GM18520 (cell line): Measurements from ENCODE around the gene ATXN7L3.
"Not testable (repeated sequence)": the region's sequence is repeated elsewhere in the genome, so short reads cannot be mapped to it uniquely, and the experiment has no call there.

Source experiments
- ATAC-seq: cut with Tn5 transposase; IDR thresholded peaks from one replicate; pipeline ENCODE4 v1.9.1; 2021; ENCODE audit not compliant: unreplicated experiment

Gene ATXN7L3

DNA sequence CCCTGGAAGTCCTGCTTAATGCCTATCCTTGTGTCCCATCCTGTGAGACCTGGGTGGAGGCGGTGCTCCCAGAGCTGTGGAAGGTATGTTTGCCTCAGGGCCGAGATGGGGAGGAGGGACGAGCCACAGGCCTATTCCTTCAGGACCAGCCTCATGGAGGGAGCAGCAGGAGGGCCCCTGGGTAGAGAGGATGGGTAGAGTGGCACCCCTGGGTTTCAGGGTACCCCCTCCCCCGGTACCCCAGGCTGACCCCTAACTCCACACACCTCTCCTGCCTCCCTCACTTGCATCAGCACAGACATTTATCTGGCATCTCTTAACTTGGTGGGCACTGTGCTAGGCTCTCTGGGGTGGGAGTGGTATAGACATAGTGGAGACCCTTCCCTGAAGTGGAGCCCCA, 22.0 kb downstream of the ATXN7L3 start:
- ATAC-seq, result no peak

DNA sequence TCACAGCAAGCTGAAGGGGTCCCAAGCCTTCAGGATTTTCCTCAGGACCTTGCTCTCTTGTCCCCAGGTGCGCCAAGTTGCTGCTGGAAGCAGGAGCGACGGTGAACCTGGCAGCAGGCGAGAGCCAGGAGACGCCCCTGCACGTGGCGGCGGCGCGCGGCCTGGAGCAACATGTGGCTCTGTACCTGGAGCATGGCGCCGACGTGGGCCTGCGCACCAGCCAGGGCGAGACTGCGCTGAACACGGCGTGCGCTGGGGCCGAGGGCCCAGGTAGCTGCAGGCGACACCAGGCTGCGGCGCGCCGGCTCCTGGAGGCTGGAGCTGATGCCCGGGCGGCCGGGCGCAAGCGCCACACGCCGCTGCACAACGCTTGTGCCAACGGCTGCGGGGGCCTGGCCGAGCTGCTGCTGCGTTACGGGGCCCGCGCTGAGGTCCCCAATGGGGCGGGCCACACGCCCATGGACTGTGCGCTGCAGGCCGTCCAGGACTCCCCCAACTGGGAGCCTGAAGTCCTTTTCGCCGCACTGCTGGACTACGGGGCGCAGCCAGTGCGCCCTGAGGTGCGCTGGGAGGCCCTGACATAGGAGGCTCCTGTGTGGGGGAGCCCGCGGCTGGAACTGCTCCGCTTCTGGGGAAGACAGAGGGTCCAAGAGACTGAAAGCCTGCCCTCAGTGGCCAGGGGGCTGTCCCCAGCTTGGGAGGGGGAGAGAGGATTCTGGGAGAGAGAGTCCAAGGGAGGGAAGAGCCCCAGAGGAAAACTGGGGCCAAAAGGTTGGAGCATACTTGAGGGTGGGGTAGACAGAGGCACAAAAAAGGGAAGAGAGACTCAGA, 22.8 kb downstream of the ATXN7L3 start:
- ATAC-seq, result no peak

DNA sequence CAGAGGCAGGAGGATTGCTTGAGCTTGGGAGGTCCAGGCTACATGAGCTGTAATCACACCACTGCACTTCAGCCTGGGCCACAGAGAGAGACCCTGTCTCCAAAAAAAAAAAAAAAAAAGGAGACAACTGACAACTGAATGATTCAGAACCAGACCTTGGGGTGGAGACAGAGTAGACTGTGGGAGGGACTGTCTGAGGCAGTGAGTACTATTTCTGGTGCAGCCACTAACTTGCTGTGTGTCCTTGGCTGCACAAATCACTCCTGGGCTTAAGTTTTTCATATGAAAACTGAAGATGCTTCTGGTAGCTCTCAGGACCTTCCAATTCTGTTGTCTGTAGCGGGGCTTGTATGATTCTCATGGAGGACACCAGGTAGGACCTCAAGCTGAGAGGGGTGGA, 23.4 kb downstream of the ATXN7L3 start:
- ATAC-seq, result no peak

DNA sequence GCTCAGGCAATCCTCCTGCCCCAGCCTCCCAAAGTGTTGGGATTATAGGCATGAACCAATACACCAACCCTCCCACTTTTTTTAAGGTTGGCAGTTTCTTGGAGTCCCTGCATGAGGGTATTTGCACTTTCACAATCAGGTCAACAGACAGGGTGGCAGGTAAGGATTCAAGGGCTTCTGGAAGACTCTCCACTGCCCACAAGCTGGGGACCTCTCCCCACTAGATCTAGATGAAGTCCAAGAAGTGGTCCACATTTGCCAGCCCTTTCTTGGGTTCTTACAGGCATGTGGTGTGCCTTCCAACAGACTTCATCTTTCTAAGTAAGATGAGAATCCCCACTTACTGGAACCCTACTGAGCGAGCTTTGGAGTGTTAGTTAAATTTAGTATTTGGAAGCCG, 25.3 kb downstream of the ATXN7L3 start:
- no peak for ATAC-seq

DNA sequence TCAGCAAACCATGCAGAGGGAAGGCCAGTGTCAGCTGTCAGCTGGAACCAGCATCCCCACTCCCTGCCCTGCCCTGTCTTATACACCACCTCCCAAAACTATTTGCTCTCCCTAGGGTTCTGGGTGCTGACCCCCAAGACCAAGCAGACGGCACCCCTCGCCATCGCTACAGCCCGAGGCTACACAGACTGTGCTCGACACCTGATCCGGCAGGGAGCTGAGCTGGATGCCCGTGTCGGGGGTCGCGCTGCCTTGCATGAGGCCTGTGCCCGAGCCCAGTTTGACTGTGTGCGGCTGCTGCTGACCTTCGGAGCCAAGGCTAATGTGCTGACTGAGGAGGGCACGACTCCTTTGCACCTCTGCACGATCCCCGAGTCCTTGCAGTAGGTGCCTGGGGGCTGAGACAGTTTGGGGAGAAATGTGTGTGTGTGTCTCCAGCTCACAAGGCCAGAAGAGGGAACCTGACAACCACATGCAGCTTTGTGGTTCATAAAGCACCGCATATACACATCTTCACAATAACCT, 27.7 kb downstream of the ATXN7L3 start:
- ATAC-seq, result no peak

DNA sequence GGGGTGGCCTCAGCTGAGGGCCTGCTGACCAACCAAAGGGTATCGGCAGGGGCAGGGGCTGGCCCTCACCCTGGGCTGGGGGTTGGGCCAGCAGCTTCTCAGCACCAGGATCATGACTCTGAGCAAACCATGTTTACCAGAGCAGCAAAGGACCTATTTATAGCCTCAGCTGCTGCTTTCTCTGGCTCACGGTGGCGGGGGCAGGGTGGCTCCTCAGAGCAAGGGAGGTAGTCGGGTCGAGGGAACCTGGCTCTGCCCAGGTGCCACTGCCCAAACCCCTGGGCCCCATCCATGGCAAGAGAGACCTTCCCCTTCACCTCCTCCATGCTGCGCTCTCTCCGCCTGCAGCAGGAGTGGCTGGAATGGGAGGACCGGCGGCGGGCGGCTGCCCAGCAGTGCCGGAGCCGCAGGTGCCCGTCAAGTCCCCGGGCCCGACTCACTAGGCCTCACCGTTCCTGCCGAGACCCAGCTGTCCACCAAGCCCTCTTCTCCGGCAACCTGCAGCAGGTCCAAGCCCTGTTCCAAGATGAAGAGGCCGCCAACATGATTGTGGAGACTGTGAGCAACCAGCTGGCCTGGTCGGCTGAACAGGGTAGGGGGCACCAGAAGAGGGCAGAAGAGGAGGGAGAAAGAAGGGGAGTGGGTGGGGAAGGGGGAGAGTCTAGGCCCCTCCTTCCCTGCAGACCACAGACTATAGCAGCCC, 29.0 kb downstream of the ATXN7L3 start, which contains the start of gene ASB16:
Gene ASB16 (plus strand): TSS at position 206 of the 703 bp plus-strand sequence. CDS start 86 bp downstream, at position 292.
- ATAC-seq, result no peak

DNA sequence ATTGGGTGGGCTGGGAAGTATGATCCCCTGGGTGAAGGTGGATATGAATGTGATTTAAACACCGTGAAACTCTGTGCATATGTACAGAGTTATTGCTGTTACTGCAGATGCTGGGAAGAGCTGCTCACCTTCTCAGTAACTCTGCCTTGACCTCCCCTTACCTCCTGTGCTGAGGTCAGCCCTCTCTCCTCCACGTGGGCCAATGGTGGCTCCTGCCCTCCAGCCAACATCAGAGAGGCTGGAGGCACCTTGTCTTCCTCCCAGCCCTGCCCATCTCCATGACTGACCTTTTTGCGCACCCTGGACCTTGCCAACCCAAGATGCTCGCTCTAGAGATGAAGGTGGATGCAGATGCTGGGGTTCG, 29.6 kb downstream of the ATXN7L3 start:
- ATAC-seq, result no peak

DNA sequence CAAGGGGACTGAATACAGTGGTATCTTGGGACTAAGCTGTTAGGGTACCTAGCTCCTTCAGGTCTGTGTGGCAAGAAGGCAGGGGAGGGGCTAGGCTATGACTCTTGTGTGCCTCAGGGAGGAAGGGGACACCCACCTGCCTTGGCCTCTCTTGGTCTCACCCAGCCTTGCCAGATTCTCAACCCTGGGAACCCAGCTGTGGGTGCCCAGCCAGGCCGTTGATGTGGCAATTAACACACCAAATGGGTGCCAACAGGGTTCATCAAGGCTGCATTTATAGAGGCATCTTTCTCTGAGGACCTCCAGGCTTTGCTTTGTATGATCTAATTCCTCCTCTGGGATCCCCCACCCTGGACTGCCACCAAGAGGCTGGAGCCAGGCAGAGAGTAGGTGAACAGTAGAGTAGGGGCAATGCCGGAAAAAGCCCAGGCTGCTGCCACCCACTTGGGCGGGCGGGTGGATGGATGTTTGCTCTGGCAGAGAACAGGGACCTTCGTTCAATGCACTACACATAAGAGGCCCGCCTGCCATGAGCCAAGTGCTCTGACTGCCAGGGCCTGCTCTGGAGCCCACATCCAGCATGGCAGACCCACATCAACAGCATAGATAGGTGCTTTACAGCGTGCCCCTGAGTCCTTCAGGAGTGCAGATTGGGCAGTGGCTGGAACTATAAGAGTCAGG, 32.4 kb downstream of the ATXN7L3 start:
- ATAC-seq, result no peak

DNA sequence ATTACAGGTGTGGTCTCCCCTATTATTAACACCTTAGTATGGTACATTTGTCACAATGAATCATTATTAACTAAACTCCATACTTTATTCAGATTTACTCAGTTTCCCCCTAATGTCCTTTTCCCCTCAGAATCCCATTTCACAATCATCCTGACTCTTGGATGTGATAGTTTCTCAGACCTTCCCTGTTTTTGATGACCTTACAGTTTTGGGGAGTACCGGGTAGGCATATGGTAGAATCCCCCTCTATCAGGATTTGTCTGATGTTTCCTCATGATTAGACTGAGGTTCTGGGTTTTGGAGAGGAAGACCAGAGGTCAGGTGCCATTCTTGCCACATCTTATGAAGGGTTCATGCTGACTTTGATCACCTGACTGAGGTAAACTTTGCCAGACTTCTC, 35.2 kb downstream of the ATXN7L3 start:
- no peak for ATAC-seq

DNA sequence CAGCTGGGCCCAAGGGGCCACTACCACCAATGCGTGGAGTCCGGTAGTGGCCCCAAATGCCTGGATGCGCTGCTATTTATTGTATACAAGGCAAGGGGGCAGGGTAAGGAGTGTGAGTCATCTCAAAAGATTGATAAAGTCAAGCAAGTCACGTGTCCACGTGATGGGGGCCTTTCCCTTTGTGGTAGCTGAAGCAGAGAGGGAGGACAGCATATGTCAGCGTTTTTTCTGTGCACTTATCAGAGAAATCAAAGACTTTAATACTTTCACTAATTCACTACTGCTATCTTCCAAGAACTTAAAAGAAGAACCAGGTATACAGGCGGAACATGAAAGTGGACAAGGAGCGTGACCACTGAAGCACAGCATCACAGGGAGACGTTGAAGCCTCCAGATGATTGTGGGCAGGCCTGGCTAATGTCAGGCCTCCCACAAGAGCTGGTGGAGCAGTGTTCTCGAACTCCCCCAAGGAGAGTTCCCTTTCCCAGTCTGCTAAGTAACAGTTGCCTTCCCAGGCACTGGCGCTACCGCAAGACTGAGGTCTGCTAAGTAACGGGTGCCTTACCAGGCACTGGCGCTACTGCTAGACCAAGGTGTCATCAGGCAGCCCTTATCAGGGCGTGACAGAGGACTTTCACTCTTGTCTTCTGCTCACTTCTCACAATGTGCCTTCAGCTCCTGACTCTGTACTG, 40.0 kb downstream of the ATXN7L3 start:
- ATAC-seq, result no peak

DNA sequence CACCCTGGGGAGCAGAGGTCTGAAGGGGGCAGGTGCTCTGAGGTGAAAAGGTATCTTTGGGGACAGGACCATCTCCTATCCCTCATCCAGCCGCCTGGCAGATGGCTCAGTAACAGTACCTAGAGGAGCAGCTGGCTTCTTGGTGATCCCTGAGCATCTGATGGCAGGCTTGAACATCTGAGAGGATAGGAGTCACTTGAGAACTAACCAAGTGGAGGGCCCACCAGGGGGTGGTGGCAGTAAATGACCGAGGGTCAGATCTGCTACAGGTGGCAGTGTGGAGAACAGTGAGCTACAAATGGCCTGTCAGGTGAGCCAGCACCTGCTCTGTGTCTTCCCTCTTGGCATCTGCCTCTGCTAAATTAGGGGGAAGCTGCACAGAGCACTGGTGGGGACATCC, 44.2 kb downstream of the ATXN7L3 start:
- no peak for ATAC-seq

DNA sequence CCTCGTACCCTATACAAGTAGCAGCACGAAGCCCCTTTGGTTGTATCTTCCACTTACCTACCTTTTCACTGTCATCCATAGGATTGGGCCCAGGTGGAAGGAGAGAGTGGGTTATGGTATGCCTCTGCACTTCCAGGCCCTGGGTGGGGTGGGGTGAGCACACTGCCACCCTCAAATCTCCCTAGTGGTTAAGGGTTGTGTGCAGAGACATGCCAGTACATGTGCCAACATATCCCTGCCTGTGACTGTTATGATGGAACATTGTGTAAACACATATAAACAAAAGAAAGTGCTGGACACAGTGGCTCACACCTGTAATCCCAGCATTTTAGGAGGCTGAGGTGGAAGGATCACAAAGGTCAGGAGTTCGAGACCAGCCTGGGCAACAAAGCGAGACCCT, 46.8 kb downstream of the ATXN7L3 start:
- ATAC-seq, result no peak

DNA sequence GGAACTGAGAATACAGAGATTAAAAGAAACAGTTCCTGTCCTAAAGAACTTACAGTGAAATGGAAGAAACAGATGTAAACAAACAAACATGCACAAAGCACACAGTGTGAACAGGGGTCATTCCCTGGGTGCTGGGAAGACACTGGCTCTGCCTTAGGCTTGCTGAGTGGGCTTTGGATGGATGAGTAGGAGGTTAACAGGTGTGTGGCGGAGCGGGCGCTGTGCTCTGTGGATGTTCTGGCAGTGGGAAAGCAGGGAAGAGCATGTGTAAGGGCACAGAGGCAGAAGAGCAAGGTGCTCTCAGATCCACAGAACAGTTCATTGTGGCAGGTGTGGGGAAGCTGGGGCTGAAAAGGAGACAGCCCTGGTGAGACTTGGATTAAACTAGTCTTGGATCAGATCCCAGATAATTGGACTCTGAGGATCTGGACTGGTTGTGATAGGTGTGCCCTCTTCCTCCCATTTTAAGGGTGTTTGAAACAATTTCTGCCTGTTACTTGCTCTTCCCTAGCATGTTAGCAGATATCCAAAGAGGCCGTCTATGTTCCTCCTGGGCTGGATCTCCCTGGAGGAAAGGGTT, 49.8 kb downstream of the ATXN7L3 start:
- ATAC-seq, result no peak

DNA sequence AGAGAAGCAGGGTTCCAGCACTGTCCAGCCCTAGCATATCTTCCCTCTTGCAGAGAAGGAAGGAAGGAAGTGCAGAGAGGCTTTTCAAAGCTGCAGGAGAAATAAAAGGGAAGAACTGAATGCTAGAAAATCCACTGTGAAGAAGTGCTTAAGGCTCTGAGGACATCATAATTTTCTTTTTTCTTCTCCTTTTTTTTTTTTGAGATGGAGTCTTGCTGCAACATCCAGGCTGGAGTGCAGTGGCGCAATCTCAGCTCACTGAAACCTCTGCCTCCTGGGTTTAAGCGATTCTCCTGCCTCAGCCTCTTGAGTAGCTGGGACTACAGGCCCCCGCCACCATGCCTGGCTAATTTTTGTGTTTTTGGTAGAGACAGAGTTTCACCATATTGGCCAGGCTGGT, 50.6 kb downstream of the ATXN7L3 start:
- not testable (repeated sequence) for ATAC-seq

DNA sequence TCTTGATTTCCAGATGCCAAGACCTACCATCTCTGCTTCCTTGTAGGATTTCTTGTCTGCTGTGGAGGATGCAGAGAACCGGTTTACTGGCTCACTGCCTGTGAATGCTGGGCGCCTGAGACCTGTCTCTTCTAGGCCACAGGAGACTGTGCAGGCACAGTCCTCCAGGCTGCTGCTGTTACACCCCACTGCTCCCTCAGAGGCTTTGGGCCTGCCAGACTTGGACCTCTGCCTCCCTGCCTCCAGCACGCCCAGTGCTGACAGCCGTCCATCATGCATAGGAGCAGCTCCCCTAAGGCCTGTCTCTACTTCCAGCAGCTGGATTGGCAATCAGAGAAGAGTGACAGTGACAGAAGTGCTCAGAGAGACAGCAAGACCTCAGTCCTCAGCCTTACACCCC, 51.9 kb downstream of the ATXN7L3 start:
- no peak for ATAC-seq

DNA sequence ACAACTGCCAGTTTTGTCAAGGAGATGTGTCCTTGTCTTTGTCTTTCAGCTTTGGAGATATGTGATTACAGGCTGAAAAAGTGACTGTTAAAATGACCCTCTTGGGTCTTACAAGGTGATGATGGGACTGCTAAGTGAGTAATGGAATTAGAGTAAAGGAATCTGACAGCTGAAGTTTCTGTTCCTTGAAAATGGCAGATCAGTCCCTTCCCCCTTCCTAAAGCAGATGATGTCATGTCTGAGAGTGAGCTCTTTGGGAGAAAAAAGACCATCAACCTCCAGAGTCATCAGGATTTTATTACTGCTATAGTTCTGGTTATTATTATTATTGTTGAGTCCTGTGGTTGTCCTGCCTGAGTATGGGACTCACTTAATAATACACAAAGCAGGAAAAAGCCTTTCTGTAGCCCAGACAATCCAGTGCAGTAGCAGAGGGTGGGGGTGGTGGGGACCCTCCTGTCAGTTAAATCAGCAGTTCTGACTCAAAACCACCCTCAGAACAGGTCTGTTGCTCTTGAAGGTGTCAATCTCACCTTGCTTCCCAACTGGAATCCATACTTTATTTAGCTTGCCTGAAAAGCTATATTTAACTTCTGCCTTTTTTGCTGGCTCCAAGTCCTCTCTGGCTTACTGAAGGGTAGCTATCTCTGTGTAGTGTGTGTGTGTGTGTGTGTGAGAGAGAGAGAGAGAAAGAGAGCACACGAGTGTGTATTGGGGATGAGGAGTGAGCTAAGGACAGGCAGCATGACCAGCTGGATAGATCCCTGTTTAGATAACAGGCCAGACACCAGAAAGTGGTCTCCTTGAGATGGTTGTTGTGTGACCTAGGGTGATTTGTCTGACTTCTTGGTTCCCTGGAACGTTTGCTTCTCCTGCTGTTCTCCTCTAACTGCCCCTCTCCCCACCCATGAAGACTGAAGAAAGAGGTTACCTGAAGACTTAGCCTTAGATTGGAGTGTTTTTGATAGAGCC, 53.0 kb downstream of the ATXN7L3 start:
- ATAC-seq, result no peak

DNA sequence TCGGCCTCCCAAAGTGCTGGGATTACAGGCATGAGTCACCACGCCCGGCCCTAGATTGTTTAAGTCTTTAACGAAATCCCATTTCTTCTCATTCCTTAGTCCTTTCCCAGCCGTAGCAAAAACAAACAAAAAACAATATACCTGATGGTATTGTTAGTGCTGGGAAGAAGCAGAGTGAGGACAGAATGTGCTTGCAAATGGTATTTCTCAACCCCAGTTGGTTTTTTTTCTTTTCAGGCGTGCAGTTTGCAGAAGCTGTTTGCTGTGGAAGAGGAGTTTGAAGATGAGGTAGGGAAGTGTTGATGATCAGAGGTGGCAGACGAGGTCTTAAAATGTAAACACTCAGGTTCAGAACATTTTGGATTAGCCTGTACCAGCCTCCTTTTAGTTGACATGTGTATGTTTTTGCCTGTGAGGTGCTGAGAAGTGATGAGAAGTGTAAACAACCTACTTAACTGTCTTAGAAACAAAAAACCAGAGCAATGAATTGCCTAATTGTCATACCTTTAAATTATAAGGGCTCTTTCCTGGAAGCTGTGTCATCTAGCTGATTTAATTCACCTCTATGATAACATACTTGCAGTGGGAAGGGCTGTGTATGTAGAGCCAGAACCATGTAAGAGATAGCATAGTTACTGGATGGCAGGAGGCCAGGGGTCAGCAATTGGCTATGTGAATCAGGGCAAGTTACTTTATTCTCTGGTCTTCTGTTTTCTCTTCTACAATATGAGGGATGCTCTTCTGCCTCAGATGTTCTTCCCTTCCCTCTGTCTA, 54.5 kb downstream of the ATXN7L3 start:
- ATAC-seq, result no peak

DNA sequence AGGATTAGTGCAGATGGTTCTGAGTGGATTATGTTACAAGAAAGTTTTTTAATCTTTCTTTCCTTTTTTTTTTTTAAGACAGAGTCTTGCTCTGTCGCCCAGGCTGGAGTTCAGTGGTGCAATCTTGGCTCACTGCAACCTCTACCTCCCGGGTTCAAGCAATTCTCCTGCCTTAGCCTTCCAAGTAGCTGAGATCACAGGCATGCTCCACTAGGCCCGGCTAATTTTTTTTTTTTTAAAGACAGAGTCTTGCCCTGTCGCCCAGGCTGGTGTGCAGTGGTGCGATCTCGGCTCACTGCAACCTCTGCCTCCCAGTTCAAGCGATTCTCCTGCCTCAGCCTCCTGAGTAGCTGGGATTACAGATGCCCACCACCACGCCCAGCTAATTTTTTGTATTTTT, 55.8 kb downstream of the ATXN7L3 start:
- ATAC-seq, result not testable (repeated sequence)
